AG04450 (cell line): Measurements from ENCODE around the gene UNG. TPM values are rescaled to one million over a fixed set of nuclear protein-coding genes. Genes with fewer than 3 reads are reported as not detected.

ENCODE experiments used
- polyA plus RNA-seq: library from polyadenylated mRNA; depleted of rRNA; stranded (reverse); fragments of >200 nt; gene quantifications from 2 replicates; pipeline ENCODE4 v1.2.3, GENCODE V29; 2011; rRNA removed
- small RNA-seq: library from RNA; depleted of rRNA; stranded (forward); fragments of <200 nt; gene quantifications from one replicate; pipeline ENCODE3, GENCODE V24; 2012; ENCODE audit warnings: low read depth; ENCODE audit not compliant: insufficient read length

The UNG gene
- polyA plus RNA-seq, 1 experiment: 14.7 TPM

Small RNA genes within 50 kb of the gene (small RNA-seq; reads per million reads assigned to genes)
- gene RNA5SP372: not detected

Other genes with a start within 250 kb of the UNG start
- 44.7 and 50.5 TPM in 2 replicates for gene SSH1, start 240.0 kb upstream of the UNG start, polyA plus RNA-seq
- not detected in 2 replicates for gene DAO, start 217.5 kb upstream of the UNG start, polyA plus RNA-seq
- gene SVOP, start 76.5 kb upstream of the UNG start, polyA plus RNA-seq: not detected in 2 replicates
- gene USP30, start 45.0 kb upstream of the UNG start, polyA plus RNA-seq: 16.1 and 18.2 TPM in 2 replicates
- 13.2 and 14.6 TPM in 2 replicates for gene ALKBH2, start 4.1 kb upstream of the UNG start, polyA plus RNA-seq
- gene ACACB, start 19.0 kb downstream of the UNG start, polyA plus RNA-seq: 2.8 and 3.2 TPM in 2 replicates
- not detected in 2 replicates for gene FOXN4, start 211.7 kb downstream of the UNG start, polyA plus RNA-seq